IPS-18c (cell line): ENCODE results near the gene ALDH3B2.
"Not testable (repeated sequence)": the region's sequence is repeated elsewhere in the genome, so short reads cannot be mapped to it uniquely, and the experiment has no call there.

Experiments
- H3K4me3 ChIP-seq: 2 replicates; pipeline ENCODE4 v1.7.0; 2013; ENCODE audit warnings: low read depth, mild to moderate bottlenecking, low read length, moderate library complexity; ENCODE audit not compliant: insufficient read depth
- H3K9me3 ChIP-seq: one replicate; pipeline ENCODE4 v1.6.1; 2013; ENCODE audit warnings: mild to moderate bottlenecking, low read length, moderate library complexity; ENCODE audit not compliant: control insufficient read depth, insufficient read depth

Gene ALDH3B2

DNA sequence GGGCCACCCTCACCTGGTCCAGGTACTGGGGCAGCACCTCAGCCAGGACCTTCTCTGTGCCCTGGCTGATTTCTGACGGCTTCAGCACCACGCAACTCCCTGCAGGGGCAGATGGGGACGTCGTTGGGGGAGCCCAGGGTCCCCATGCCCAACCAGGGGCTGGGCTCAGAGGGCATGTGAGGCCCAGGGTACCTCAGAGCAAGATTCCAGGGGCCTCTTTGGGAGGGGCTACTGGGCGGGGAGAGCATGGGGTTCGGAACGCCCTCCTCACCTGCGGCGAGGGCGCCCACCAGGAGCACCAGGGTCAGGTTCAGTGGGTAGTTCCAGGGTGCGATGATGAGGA lies 8.1 kb downstream of the ALDH3B2 start:
- Histone ChIP-seq H3K9me3 (no peaks in the 10 kb centered on the region), H3K4me3 (no peak overlapping the region)

DNA sequence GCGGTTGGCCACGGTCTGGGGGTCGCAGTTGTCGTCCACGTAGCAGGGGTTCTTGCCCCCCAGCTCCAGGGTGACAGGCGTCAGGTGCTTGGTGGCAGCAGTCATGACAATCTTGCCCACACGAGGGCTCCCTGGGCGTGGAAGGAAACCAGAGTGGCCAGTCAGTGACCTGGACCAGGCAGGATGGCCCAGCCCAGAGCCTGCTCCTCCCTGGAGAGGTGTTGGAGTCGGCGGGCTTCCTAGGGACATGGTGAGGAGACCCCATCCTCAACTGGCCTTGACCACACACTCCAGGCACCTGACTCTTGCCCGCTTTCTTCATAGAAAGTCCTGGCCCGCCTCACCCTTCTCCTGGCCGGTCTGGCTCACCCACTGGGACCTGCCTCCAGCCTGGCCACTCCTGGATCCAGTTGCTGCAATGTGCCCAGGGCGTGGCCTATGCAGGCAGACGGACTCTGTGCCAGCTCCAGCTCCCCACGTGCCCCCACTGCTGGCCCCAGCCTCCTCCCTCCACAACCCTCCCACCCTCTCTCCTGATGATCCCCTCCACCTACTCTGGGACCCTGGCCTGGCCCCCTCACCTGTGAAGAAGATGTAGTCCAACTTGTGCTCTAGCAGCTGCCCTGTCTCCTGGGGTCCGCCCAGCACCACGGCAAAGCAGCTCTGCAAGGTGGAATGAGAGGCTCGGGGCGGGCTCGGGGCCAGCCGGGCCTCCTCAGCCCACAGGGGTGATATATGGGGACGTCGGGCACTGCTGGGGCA lies 8.7 kb downstream of the ALDH3B2 start:
- Histone ChIP-seq H3K4me3 (no peak overlapping the region), H3K9me3 (no peaks in the 10 kb centered on the region)

DNA sequence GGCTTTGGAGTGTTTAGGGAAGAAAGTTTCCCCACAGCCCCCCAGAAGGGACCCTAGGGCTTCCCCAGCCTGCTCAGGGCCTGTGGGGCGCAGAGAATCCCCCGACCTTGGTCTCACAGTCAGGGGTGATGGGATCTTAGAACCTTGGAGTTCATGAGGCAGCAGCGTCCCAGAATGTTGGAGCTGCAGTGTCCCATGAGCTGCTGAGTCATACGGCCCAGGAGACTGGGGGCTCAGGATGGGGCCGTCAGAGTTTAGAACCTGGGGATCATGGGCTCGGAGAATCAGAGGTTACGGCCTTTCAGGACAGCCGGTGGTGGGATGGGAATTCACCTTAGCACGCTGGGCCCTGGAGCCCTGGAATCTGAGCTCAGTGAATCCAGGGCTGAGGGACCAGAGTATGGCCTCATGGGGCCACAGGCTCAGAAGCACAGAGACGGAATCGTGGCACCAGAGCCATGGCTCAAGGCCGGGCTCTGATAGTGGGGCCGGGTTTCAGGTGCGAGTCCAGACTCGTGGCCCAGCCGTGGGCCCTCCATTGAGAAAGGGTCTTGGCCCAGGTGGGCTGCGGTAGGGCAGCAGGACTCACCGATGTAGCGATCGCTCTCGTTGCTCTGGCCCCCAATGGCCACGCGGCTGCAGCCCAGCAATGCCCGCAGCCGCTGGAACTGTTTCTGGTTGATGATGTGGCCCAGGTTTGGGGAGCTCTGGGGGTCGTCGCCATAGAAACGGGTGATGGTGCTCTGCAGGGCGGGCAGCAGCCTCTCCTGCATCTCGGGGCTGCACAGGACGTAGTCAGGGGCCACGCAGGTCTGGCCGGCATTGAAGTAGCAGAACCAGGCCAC lies 9.5 kb downstream of the ALDH3B2 start:
- Histone ChIP-seq H3K9me3 (no peaks in the 10 kb centered on the region), H3K4me3 (no peak overlapping the region)

DNA sequence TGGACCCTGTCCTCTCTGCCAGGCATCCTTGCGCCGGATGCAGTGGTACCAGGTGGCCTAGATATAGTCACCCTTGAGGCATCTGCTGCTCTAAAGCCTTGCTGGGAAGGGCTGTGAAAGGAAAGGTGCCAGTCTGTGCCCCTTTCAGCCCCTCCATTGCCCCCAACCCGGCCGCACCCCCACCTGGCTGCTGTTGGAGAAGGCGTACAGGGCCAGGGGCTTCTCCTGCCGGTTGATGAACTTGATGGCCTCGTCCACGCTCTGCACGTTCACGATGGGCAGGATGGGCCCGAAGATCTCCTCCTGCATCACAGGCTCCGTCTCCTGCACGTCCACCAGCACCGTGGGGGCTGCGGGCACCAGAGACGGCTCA lies 10.2 kb downstream of the ALDH3B2 start:
- no peak overlapping the region for H3K4me3 ChIP-seq
- no peaks in the 10 kb centered on the region for H3K9me3 ChIP-seq

DNA sequence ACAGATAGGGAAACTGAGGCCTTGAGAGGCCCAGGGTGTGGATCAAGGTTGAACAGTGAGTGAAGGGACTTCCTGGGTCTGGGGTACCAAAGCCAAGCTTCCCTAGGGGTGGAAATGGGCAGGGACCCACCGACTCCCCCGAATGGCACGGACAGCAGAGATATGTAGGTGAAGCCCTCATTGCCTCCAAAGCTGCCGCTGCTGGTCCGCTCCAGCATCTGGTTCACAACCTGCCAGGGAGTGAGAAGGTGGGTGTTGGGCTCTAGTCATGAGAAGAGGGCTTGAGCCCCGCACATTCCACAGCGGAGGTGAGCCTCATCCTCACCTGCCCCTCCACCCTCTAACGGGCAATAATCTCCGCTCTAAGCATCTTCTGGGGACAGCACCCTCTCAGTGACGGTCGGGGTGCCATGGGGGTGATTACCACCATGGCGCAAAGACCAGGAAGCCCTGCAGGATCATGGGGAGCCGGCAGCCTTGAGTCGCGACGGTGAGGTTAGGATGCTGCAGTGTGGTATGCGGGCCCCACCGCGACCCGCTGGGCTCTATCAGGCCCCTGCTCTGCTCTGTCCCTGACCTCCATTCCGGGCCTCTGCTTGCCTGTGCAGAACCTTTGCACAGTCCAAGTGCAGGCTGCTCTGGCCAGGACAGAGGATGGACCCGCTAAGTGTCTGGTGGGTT lies 10.8 kb downstream of the ALDH3B2 start:
- no peaks in the 10 kb centered on the region for H3K9me3 ChIP-seq
- no peak overlapping the region for H3K4me3 ChIP-seq

DNA sequence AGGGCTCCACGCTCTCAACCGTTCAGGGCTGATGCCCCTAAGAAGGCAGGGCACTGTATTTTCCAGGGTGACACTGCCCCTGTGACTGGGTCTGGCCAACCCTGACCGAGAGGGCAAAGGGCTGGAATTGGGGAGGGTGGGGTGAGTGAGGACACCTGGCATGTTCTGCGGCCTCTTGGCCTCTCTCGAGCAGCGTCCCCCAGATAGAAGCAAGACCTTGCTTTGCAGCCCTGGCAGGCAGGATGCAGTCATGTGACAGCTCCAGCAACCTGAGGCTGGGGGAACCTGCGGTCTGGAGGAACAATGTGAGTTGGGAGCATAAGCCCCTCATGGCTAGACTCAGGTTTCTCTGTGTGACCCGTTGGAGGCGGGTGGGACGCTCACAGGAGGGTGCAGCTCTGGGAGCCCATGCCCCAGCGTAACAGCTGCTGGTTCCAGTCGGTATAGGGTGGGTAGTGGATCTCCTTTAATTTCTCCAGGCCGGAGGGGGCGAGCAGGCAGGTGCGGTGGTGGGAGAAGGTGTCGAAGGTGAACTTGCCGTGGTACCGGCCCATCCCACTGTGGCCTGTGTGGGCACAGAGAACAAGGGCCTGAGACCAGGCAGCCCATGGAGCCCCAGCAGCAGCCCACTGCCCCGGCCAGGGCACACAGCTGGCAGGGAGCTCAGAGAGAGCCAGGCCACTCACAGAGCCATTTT lies 11.4 kb downstream of the ALDH3B2 start:
- H3K4me3 ChIP-seq = no peak overlapping the region

DNA sequence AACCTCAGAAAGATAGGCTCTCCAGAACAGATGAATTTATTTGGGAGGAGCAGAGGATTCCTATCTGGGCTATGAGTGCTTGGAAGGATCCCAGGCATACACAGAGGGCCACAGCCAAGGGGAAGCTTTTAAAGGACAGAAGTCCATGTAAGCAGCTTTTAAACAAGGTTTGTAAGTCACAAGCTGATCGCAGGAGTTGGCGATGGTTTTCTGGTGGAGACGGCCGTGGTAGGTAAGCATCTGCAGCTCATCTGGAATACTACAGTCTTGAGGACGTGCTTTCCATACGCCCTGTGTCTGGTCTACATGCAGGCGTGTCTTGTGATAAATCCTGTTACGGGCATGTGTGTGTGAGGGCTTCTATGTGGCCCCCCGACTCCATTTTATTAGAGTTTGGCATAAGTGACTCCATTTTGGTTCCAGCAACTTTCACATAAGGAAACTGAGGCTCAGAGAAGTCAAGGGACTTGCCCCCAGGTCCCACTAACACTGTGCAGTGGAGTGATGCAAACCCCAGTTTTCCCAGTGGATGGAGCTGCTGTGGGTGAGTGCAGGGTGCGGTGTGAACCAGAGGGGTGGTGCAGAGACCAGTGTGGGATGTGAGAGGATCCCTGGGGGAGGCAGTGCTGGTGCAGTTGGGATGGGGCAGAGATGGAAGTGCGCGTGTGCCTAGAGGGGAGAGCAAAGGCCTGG lies 12.1 kb downstream of the ALDH3B2 start:
- Histone ChIP-seq H3K4me3 (no peak overlapping the region), H3K9me3 (no peaks in the 10 kb centered on the region)

More for the DNA sequence above, 11.4 kb downstream of the ALDH3B2 start:
- H3K9me3 ChIP-seq = no peaks in the 10 kb centered on the region

DNA sequence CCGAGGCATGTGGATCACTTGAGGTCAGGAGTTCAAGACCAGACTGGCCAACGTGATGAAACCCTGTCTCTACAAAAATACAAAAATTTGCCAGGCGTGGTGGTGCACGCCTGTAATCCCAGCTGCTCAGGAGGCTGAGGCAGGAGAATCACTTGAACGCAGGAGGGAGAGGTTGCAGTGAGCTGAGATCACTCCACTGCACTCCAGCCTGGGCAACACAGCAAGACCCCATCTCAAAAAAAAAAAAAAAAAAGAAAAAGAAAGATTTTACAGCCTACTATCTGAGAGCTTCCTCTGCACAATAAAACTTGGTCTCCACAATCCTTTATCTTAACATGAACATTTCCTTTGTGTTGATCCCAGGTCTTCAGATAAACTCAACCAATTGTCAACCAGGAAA lies 13.7 kb downstream of the ALDH3B2 start:
- H3K4me3 ChIP-seq, H3K9me3 ChIP-seq: not testable (repeated sequence)

DNA sequence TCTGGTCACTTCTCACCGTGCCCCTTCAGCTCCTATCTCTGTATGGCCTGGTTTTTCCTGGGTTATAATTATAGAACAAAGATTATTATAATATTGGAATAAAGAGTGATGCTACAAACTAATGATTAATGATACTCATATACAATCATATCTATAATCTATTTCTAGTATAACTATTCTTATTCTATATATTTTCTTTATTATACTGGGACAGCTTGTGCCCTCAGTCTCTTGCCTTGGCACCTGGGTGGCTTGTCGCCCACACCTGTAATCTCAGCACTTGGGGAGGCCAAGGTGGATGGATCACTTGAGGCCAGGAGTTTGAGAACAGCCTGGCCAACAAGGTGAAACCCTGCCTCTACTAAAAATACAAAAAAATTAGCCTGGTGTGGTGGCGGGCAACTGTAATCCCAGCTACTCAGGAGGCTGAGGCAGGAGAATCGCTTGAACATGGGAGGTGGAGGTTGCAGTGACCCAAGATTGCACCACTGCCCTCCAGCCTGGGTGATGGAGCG lies 14.7 kb downstream of the ALDH3B2 start:
- not testable (repeated sequence) for H3K9me3 ChIP-seq, H3K4me3 ChIP-seq

DNA sequence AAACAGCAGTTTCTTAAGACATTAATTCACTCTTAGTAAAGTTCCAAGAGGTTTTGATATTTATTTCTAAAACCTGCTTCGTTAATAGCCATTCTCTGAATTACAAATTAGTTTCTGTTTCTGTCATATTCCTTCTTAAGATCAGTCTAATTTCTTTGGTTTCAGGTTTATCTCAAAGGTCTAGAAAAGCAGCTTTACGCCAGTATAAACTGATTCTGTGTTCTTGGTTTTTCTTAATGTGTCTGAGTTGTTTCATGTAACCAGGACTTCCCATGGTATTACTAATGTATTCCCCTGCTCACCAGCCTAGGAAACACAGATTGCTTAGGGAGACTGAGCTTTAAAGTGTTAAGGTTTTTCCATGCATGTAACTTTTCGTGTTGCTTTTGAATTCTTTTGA lies 17.1 kb downstream of the ALDH3B2 start:
- Histone ChIP-seq H3K9me3 (peaks cover 5% of the 10 kb centered on the region), H3K4me3 (no peak overlapping the region)

DNA sequence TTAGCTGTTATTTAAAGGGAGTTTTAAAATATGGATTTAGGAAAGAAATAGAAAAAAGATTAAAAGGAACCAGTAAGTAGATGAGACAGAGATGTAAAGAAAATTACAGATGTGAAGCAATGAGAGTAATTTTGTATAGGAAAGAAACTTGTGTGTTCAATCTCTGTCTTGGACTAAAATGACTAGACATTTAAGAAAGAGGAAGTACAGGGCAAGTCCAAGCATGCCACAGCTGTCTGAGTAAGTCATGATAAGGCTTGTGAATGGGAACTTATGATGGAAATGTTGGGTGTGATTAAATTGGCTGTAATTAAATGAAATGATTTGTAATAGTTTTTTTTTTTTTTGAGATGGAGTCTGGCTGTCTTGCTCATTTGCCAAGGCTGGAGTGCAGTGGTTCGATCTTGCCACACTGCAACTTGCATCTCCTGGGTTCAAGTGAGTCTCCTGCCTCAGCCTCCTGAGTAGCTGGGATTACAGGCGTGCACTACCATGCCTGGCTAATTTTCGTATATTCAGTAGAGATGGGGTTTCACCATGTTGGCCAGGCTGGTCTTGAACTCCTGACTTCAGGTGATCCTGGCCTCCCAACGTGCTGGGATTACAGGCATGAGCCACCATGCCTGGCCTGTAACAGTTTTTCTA lies 18.0 kb downstream of the ALDH3B2 start:
- Histone ChIP-seq H3K9me3 (peaks cover 5% of the 10 kb centered on the region), H3K4me3 (no peak overlapping the region)

DNA sequence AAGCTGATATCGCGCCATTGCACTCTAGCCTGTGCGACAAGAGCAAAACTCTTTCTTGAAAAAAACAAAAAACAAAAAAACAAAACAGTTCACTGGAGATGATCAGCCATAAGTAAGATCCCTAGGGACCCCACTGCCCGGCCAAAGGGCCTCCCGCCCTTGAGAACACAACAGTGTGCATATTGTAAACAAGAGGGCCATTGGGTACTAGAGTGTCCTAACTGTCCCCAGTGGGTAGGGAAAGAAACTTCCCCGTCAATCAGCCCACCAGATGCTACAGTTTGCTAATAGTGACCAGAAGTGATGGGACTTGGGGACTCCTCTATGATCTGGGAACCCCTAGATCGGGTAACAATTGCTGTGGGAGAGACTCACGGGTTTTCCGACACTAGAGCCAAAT lies 20.2 kb downstream of the ALDH3B2 start:
- Histone ChIP-seq H3K9me3 (peaks cover 5% of the 10 kb centered on the region), H3K4me3 (no peak overlapping the region)

DNA sequence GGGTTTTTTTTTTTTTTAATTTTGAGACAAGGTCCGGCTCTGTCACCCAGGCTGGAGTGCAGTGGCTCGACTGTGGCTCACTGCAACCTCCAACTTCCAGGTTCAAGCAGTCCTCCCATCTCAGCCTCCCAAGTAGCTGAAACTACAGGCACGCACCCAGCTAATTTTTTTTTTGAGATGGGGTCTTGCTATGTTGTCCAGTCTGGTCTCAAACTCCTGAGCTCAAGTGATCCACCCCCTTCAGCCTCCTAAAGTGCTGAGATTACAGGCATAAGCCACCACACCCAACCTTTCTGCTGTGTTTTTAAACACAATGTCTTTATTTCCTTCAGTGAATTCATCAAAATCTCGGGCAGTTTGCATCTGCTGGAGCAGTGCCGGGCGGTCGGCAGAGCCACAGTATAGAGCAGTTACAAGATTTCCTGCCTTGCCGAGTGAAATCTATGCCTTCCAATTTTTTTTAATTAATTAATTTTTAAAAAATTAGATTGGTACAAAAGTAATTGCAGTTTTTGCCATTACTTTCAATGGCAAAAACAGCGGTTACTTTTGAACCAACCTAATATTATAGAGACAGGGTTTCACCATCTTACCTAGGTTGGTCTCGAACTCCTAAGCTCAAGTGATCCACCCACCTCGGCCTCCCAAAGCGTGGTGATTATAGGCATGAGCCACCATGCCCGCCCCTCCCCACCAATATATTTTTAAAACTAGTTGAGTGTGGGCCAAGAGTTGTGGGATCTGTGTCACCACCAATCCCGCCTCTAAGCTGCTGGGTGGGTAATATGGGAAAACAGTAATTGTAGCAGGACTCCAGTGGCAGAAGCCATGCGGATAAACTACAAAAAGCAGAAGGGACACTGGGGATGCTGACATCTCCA lies 21.2 kb downstream of the ALDH3B2 start:
- Histone ChIP-seq H3K4me3 (no peak overlapping the region), H3K9me3 (peaks cover 5% of the 10 kb centered on the region)

DNA sequence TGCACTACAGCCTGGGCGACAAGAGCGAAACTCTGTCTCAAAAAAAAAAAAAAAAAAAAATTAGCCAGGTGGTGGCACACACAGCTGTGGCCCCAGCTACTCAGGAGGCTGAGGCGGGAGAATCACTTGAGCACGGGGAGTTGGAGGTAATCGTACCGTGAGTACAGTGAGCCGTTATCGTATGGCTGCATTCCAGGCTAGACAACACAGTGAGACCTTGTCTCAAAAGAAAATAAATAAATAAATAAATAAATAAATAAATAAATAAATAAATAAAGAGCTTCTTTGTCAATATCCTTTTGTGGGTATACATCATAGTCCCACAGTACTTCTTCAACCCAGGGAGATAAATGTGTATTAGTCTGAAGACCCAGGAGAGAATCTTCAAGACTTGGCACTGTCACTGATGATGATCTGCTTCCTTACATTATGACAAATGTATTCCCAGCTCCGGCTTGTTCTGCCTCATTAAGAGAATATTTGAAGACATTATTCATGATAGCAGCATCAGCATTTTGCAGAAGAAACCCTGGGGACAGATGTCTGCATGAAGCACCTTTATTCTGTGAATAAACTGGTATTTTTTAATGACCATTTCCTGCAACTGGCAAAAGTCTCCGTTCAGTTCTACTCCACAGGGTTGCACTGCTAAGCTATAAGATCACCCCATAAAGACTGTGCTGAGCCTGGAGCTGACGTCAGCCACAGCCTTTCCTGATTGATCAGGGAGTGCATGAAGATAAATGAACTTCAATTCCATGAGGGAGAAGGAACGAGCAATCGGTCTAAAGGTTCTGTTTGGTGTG lies 22.2 kb downstream of the ALDH3B2 start:
- Histone ChIP-seq H3K4me3 (no peak overlapping the region), H3K9me3 (peaks cover 5% of the 10 kb centered on the region)
